Retinal pigment epithelial cell (primary cell): ENCODE data around the gene PCSK6.

Source experiments
- DNase-seq: peaks from one replicate; pipeline ENCODE4 v3.0.0-alpha.2; 2010; ENCODE audit warnings: low read depth
- H3K4me3 ChIP-seq: 2 replicates; pipeline ENCODE4 v1.5.1; 2011; ENCODE audit warnings: mild to moderate bottlenecking, low read length, control low read depth, moderate library complexity
- TF ChIP-seq, protein P1 (sequence below): conservative IDR thresholded peaks from 2 replicates; pipeline ENCODE4 v1.5.1; 2011; ENCODE audit warnings: low read depth, low read length, control low read depth, inconsistent platforms

Gene PCSK6

DNA sequence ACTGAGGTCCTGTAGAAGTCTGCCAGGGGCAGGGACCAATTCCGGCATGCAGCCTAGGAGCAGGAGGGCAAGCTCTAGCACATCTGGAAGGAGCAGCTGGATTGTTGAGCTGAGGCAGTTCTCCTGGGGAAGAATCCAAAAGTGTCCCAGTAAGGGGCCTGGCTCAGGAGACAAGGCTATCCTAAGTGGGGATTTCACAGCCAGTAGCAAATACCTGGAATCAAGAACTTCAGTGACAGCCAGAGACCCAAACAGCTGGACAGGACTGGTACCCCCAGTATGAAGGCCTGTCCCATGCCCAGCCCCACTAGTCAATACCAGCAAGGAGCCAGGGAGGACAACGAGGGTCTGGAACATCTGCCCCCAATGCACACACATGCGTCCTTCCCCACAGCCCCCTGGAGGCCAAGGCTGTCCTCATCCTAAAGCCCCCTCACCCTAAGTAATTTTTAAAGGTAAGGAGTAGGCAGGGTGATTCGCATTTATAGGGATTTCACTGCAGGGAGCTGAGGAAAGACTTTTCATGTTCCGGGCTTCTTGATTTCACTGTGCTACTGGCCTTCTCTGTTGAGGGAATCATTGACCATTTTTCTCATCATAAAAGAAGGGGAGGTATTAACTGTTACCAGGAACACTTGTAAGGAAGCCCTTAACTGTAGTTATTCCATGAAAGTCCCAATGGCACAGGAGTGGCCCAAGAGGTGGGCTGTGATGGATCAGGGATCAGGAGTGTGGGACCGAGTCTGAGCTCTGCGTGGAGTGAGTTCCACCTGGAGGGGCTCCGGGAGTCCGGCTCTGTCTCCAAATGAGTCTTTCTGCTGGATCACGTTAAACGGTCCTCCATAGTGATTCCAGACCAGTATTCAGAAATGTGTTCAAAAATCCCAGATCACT, 235.1 kb downstream of the PCSK6 start:
- no peak for DNase-seq
- H3K4me3 ChIP-seq, result no peak overlapping the region
- TF ChIP-seq, protein P1, sequence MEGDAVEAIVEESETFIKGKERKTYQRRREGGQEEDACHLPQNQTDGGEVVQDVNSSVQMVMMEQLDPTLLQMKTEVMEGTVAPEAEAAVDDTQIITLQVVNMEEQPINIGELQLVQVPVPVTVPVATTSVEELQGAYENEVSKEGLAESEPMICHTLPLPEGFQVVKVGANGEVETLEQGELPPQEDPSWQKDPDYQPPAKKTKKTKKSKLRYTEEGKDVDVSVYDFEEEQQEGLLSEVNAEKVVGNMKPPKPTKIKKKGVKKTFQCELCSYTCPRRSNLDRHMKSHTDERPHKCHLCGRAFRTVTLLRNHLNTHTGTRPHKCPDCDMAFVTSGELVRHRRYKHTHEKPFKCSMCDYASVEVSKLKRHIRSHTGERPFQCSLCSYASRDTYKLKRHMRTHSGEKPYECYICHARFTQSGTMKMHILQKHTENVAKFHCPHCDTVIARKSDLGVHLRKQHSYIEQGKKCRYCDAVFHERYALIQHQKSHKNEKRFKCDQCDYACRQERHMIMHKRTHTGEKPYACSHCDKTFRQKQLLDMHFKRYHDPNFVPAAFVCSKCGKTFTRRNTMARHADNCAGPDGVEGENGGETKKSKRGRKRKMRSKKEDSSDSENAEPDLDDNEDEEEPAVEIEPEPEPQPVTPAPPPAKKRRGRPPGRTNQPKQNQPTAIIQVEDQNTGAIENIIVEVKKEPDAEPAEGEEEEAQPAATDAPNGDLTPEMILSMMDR, result no peak
